GM21619 (cell line): ENCODE data around the gene ARHGAP15.

Source experiments
- ATAC-seq: cut with Tn5 transposase; IDR thresholded peaks from one replicate; pipeline ENCODE4 v1.9.1; 2021; ENCODE audit not compliant: unreplicated experiment

Gene ARHGAP15

GRCh38 chr2:143392358-143392757, 263.1 kb downstream of the ARHGAP15 start:
- no peak for ATAC-seq

- ATAC-seq = no peak
Observed at GRCh38 chr2:143394062-143394461, 264.8 kb downstream of the ARHGAP15 start.

GRCh38 chr2:143397884-143398614, 268.8 kb downstream of the ARHGAP15 start:
- peak; percentile 78 for ATAC-seq

GRCh38 chr2:143398781-143399180, 269.6 kb downstream of the ARHGAP15 start:
- no peak for ATAC-seq

GRCh38 chr2:143399631-143400069, 270.4 kb downstream of the ARHGAP15 start:
- ATAC-seq = no peak

GRCh38 chr2:143401861-143402260, 272.6 kb downstream of the ARHGAP15 start:
- ATAC-seq = no peak

- ATAC-seq = no peak
Observed at GRCh38 chr2:143402451-143402850, 273.2 kb downstream of the ARHGAP15 start.

- no peak for ATAC-seq
Observed at GRCh38 chr2:143410082-143410897, 281.1 kb downstream of the ARHGAP15 start.

GRCh38 chr2:143415571-143415970, 286.4 kb downstream of the ARHGAP15 start:
- ATAC-seq = no peak

- no peak for ATAC-seq
Observed at GRCh38 chr2:143417428-143417827, 288.2 kb downstream of the ARHGAP15 start.

GRCh38 chr2:143420313-143420712, 291.1 kb downstream of the ARHGAP15 start:
- no peak for ATAC-seq

GRCh38 chr2:143422681-143423080, 293.5 kb downstream of the ARHGAP15 start:
- ATAC-seq = peak; percentile 93

- ATAC-seq = no peak
Observed at GRCh38 chr2:143425896-143426295, 296.7 kb downstream of the ARHGAP15 start.

- no peak for ATAC-seq
Observed at GRCh38 chr2:143426296-143426695, 297.1 kb downstream of the ARHGAP15 start.

GRCh38 chr2:143428700-143429099, 299.5 kb downstream of the ARHGAP15 start:
- no peak for ATAC-seq

GRCh38 chr2:143429932-143430679, 300.9 kb downstream of the ARHGAP15 start:
- ATAC-seq = no peak

- ATAC-seq = no peak
Observed at GRCh38 chr2:143431316-143431715, 302.1 kb downstream of the ARHGAP15 start.

- ATAC-seq = no peak
Observed at GRCh38 chr2:143433251-143433650, 304.0 kb downstream of the ARHGAP15 start.

GRCh38 chr2:143433840-143434239, 304.6 kb downstream of the ARHGAP15 start:
- ATAC-seq = no peak

- ATAC-seq = no peak
Observed at GRCh38 chr2:143434445-143434844, 305.2 kb downstream of the ARHGAP15 start.

GRCh38 chr2:143435131-143435530, 305.9 kb downstream of the ARHGAP15 start:
- no peak for ATAC-seq
